ENCODE data around the gene TTC21B. TPM values are rescaled to one million over a fixed set of nuclear protein-coding genes. Genes with fewer than 3 reads are reported as not detected.
"Not testable (repeated sequence)": the region's sequence is repeated elsewhere in the genome, so short reads cannot be mapped to it uniquely, and the experiment has no call there.

TTC21B gene
- total RNA-seq = 10 to 100 TPM; 13.7 to 14.8 TPM
- long read RNA-seq, full-length matches to known transcripts = 9 of 10 reads
- long read RNA-seq, partial matches to known transcripts = 1 of 10 reads
- long read RNA-seq, other reads (novel, unspliced or antisense) = 0 of 10 reads

- intact Hi-C loops (cut with DNase I) = loop anchor here (1.0 to 10.0 kb wide), 2 partner anchors 171 to 174 kb away; partner anchors contain the start of gene SCN1A (in 2 of the 2)
- ATAC-seq (peak; percentile 100), DNase-seq (peak; percentile 95)
Measured at GRCh38 chr2:165953655-165954606, at the start of gene TTC21B. Gene TTC21B (minus strand): TSS chr2:165953776. CDS start chr2:165953705, 71 bp downstream.

DNA sequence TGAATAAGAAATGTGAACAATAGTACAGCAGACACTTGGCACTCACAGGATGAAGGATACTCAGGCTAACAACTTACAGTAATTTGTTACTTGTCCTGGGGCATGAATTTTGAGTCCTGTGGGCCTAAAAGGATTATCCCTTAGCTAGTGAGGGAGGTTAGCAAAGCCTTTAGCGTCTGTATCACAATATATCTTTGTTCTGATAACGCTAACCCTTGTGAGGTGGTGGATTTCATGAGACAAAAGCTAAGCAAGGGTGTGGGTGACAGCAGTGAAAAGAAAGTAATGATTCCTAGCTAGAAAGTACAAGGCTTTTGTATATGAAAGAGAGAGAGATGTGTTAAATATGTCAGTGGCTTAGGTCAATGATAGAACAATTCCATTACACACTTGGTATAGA, 46.8 kb upstream of the TTC21B start:
- ATAC-seq (no peak), DNase-seq (no peak)
- intact Hi-C loops (cut with DNase I) = no loop called here

DNA sequence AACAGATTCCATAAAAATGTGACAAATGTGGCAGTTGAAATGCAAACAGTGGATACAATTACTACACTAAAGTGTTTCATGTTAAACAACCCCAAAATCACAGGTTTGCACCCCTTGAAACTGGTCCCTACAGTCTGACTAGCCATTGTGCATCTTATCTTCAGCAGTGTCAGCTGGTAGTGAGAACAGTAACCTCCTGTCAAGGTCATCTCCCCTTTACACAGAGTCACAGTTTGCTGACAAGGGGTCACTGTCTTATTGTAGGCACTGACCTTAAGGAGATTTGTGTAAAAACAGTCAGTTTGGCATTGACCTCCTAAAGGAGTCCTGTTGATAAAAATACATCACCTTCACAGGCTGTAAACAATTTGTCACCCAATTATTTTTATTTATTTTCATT, 37.3 kb upstream of the TTC21B start:
- intact Hi-C loops (cut with DNase I) = no loop called here
- no peak for ATAC-seq
- no peak for DNase-seq

DNA sequence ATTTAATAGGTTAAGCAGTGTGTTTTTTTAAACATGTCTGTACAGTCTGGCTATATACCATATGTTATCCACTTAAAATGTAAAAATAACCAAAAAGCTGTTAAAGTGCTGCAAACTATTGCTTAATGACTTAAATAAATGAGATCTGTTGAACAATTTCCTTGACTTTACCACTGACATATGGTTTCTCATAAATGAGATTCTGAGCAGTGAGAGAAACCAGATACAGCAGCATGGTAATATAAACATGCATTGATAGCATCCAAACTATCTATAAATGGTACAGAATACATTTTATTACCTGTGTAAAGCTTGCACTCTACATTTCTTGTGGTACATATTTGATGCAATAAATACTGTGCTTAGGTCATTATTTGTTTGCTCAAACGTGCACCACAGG, 36.3 kb upstream of the TTC21B start:
- ATAC-seq (no peak), DNase-seq (no peak)
- intact Hi-C loops (cut with DNase I) = no loop called here

- DNase-seq (no peak), ATAC-seq (no peak)
- intact Hi-C loops (cut with DNase I) = no loop called here
Measured at GRCh38 chr2:165985120-165985519, 31.5 kb upstream of the TTC21B start.

GRCh38 chr2:165972161-165972560, 18.6 kb upstream of the TTC21B start:
- intact Hi-C loops (cut with DNase I) = not testable (repeated sequence)

GRCh38 chr2:165970663-165971062, 17.1 kb upstream of the TTC21B start:
- DNase-seq (no peak), ATAC-seq (no peak)
- intact Hi-C loops (cut with DNase I) = no loop called here

More at GRCh38 chr2:165972161-165972560, 18.6 kb upstream of the TTC21B start:
- not testable (repeated sequence) for DNase-seq, ATAC-seq

- DNase-seq (no peak), ATAC-seq (no peak)
- intact Hi-C loops (cut with DNase I) = no loop called here
Measured at GRCh38 chr2:165969227-165969626, 15.7 kb upstream of the TTC21B start.

GRCh38 chr2:165967746-165968145, 14.2 kb upstream of the TTC21B start:
- DNase-seq (no peak), ATAC-seq (no peak)
- intact Hi-C loops (cut with DNase I) = no loop called here

GRCh38 chr2:165961818-165962217, 8.2 kb upstream of the TTC21B start:
- intact Hi-C loops (cut with DNase I) = no loop called here
- no peak for ATAC-seq
- no peak for DNase-seq

DNA sequence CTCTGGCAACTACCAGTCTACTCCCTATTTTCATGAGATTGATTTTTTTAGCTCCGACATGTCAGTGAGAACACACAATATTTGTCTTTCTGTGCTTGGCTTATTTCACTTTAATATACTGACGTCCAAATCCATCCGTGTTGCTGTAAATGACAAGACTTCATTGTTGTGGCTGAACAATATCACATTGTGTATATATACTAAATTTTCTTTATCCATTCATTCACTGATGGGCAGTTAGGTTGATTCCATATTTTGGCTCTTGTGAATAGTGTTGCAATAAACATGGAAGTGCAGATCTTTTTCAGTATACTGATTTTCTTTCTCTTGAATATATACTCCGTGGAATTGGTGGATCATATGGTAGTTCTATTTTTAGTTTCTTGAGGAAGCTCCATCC, 5.8 kb upstream of the TTC21B start:
- intact Hi-C loops (cut with DNase I) = loop anchor here in 1 of 2 donors (10.0 kb wide), 1 partner anchor 165 kb away; the partner anchor contains the start of gene SCN1A
- ATAC-seq (no peak), DNase-seq (no peak)

GRCh38 chr2:165958313-165958960, 4.9 kb upstream of the TTC21B start:
- DNase-seq (no peak), ATAC-seq (no peak)
- intact Hi-C loops (cut with DNase I) = loop anchor here in 1 of 2 donors (10.0 kb wide), 1 partner anchor 166 kb away; the partner anchor contains the start of gene SCN1A

GRCh38 chr2:165957030-165957675, 3.6 kb upstream of the TTC21B start:
- peak; percentile 20 for DNase-seq

GRCh38 chr2:165953306-165953654, 296 bp downstream of the TTC21B start:
- no peak for DNase-seq
- peak; percentile 69 to 83 for ATAC-seq

More at GRCh38 chr2:165957030-165957675, 3.6 kb upstream of the TTC21B start:
- no peak for ATAC-seq
- intact Hi-C loops (cut with DNase I) = loop anchor here in 1 of 2 donors (10.0 kb wide), 1 partner anchor 168 kb away; the partner anchor contains the start of gene SCN1A

GRCh38 chr2:165952741-165953211, 800 bp downstream of the TTC21B start:
- DNase-seq = no peak
- no peak for ATAC-seq
- intact Hi-C loops (cut with DNase I) = loop anchor here in 1 of 2 donors (10.0 kb wide), 1 partner anchor 172 kb away; the partner anchor contains the start of gene SCN1A

More at GRCh38 chr2:165953306-165953654, 296 bp downstream of the TTC21B start:
- intact Hi-C loops (cut with DNase I) = loop anchor here in 1 of 2 donors (10.0 kb wide), 1 partner anchor 172 kb away; the partner anchor contains the start of gene SCN1A

DNA sequence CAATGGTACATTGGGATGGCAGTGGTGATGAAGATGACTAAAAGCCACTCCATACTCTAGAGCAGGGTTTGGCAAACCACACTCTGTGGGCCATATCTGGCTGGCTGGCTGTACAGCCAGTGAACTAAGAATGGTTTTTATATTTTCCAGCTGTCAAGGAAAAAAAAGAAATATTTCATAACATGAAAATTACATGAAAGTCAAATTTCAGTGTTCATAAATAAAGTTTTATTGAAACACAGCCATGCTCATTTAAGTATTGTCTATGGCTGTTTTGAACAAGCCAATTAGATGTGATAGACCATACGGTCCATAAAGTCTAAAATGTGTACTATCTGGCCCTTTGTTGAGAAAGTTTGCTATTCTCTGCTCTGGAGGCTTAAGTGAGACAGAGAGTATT, 1.5 kb downstream of the TTC21B start:
- intact Hi-C loops (cut with DNase I) = loop anchor here in 1 of 2 donors (10.0 kb wide), 1 partner anchor 173 kb away; the partner anchor contains the start of gene SCN1A
- DNase-seq (no peak), ATAC-seq (no peak)

DNA sequence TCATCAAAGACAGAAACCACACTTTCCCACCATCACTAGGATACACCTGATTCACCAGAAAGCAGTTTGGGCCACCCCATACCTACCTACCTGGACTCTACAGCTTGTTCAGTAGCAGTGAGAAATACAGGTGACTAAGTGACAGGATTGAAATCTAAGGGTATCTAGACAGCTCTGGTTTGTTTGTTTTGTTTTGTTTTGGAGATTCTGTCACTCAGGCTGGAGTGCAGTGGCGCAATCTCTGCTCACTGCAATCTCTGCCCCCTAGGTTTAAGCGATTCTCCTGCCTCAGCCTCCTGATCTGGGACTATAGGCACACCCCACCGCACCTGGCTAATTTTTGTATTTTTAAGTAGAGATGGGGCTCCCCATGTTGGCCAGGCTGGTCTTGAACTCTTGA, 3.1 kb downstream of the TTC21B start:
- no peak for DNase-seq
- ATAC-seq = no peak
- intact Hi-C loops (cut with DNase I) = loop anchor here in 1 of 2 donors (10.0 kb wide), 1 partner anchor 174 kb away; the partner anchor contains the start of gene SCN1A

DNA sequence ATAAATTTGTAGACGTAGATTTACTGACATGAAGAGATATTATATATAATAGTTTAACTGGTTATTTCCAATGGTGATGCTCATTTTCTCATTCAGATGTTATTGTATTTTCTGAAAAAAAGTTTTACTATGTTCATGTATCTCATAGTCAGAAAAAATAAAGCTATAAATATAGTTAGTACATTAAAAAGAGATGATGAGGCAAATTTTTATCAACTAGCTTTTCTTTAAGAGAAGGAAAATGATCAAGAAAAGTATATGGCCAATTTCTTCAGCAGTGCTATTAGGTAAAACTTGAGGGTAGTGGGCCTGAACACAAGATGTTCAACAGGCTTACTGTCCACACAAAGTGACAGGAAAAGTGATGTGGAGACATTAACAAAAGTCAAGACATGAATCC, 11.7 kb downstream of the TTC21B start:
- ATAC-seq = no peak
- intact Hi-C loops (cut with DNase I) = no loop called here
- no peak for DNase-seq

DNA sequence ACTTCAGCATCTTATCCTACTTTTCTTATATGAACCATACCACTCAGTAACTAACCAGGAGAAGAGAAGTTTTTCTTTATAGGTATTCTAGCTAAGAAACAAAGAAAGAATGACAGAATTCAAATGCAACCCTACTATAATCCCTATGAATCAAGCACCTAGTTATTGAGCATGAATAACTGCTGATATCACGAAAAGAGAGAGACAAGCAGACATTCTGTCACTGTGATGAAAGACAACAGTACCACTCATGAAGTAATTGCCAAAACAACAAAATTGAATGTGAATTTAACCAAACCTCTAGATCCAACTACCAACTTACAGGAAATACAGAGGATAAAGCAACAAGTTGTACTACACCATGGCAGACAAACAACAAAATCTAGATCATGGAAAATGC, 15.3 kb downstream of the TTC21B start:
- intact Hi-C loops (cut with DNase I) = no loop called here
- DNase-seq (no peak), ATAC-seq (no peak)

All from left cardiac atrium (tissue), 4 donors.